Adrenal gland (tissue), 5 donors: ENCODE measurements around the gene AP1M1.

ENCODE experiments used
- POLR2A ChIP-seq, 2 donors: fragments of 450-650 bp; IDR thresholded peaks; one replicate each; pipeline ENCODE4 v1.6.1; 2017; ENCODE audit warnings: antibody characterized with exemption in 2 of 2, mild to moderate bottlenecking in 2 of 2, moderate library complexity in 1 of 2
- TF ChIP-seq, protein P1 (sequence below), 6 experiments: fragments of 450-650 bp in 4 of 6; fragments of 200-600 bp in 2 of 6; sonication (generic) in 1 of 6; IDR thresholded peaks; 1 replicate in 5 of 6; 2 replicates in 1 of 6; pipeline versions ENCODE4 v1.5.1 to v1.8.0; 2016 to 2021; ENCODE audit warnings: antibody characterized with exemption in 6 of 6, mild to moderate bottlenecking in 2 of 6, moderate library complexity in 1 of 6
- donor health status: DM: no; HTN: no; CAD: no.

GRCh38 chr19:16293118-16294091 is 95.7 kb downstream of the AP1M1 start:
- TF ChIP-seq, protein P1, sequence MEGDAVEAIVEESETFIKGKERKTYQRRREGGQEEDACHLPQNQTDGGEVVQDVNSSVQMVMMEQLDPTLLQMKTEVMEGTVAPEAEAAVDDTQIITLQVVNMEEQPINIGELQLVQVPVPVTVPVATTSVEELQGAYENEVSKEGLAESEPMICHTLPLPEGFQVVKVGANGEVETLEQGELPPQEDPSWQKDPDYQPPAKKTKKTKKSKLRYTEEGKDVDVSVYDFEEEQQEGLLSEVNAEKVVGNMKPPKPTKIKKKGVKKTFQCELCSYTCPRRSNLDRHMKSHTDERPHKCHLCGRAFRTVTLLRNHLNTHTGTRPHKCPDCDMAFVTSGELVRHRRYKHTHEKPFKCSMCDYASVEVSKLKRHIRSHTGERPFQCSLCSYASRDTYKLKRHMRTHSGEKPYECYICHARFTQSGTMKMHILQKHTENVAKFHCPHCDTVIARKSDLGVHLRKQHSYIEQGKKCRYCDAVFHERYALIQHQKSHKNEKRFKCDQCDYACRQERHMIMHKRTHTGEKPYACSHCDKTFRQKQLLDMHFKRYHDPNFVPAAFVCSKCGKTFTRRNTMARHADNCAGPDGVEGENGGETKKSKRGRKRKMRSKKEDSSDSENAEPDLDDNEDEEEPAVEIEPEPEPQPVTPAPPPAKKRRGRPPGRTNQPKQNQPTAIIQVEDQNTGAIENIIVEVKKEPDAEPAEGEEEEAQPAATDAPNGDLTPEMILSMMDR (IDR thresholded peaks at IDR 0.05), result no peak
- no peak for TF ChIP-seq POLR2A (IDR thresholded peaks at IDR 0.05)
